SKM-1 treated with dmso at 0.1 percent for 144 hours (cell line): ENCODE data around the gene PTPRN2.

Experiments
- DNase-seq: peaks from one replicate; lab custom pipeline; 2025; ENCODE audit not compliant: unreplicated experiment; lab: John Stamatoyannopoulos, UW

The PTPRN2 gene

GRCh38 chr7:158129037-158130022 is 458.3 kb downstream of the PTPRN2 start:
- no peak for DNase-seq

DNA sequence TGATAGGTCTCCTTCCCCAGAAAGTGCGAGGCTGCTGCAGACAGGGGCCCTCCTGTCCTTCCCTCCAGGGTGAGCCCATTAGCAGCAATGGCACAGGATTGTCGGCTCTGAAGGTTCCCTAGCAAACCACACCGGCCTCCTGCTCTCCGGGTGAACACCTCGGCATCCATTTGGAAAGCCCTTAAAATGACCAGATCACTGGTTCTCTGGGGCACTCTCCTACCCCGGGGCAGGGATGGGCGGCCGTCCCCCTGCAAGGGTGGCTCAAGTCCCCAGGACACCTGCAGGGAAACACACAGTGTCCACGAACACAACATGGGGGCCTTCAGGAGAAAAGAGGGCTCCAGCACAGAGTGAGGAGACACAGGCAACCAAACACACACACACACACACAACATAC is 459.1 kb downstream of the PTPRN2 start:
- no peak for DNase-seq

GRCh38 chr7:158127241-158127640 is 460.4 kb downstream of the PTPRN2 start:
- DNase-seq = no peak

DNA sequence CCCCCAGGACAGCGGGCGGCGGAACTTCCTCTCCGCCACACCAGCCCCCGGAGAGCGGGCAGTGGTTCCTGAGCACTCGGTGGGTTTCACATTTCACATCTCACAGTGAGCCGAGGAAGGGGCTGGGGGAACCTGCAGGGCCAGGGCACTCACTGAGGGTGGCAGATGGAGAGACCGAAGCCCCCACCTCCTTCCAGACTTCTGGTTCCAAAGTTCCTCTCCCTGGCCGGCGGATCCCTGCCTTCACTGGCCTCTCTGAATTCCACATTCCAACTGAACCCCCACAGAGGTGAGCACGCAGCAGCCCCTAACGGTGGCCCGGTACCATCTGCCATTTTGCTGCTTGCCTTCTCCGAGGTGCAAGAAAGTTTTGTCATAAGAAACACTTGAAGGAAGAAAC is 461.0 kb downstream of the PTPRN2 start:
- no peak for DNase-seq

- no peak for DNase-seq
Observed at GRCh38 chr7:158125721-158126120, 461.9 kb downstream of the PTPRN2 start.

GRCh38 chr7:158125091-158125490 is 462.5 kb downstream of the PTPRN2 start:
- no peak for DNase-seq

DNA sequence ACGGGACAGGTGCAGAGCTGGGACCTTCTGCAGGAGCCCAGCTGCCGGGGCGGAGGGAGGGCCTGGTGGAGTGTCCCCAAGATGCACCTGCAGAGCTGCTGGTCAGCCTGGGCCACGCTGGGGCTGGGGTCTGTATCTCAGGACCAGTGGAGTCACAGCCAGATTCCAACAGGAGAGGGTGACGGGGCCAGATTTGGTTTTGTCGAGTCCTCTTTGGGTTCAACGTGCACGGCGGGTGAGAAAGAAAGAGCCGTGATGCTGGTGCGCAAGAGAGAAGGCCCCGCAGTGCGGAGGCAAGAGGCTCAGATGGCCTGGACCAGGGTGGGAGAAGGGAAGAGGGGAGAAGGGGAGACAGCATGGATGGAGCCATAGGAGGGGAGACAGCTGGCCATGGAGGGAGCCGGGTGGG is 462.9 kb downstream of the PTPRN2 start:
- no peak for DNase-seq

DNA sequence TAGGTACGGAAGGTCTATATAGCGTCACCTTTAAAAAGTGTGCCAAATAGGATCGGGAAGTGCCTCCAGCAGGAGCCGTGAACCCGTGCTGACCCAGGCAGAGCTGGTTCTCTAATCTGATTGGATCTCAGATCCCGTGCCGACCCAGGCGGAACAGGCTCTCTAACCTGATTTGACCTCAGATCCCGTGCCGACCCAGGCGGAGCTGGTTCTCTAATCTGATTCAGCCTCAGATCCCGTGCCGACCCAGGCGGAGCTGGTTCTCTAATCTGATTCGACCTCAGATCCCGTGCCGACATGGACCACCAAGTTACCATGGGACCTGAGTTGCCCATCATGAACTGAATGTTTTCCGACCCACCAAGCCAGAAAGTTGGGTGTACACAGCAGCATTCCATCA is 463.9 kb downstream of the PTPRN2 start:
- no peak for DNase-seq

DNA sequence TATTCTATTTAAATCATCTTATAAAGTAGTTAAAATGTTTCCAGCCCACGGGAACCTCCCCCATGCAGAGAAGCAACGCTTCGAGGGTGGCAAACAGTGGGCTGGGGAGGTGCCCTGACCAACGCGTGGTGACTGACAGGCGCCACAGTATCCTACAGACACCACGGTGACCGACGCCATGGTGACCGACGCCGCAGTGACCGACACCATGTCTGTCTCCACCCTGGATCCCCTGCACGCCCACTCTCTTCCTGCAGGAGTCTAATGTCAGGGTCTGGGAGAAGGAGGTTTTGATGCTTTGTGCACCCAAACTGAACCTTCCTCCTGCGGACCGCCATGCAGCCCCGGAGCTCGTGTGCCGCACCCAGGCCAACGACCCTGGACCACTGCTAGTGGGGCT is 464.4 kb downstream of the PTPRN2 start:
- DNase-seq = no peak

GRCh38 chr7:158121441-158122045 is 466.1 kb downstream of the PTPRN2 start:
- DNase-seq = no peak

DNA sequence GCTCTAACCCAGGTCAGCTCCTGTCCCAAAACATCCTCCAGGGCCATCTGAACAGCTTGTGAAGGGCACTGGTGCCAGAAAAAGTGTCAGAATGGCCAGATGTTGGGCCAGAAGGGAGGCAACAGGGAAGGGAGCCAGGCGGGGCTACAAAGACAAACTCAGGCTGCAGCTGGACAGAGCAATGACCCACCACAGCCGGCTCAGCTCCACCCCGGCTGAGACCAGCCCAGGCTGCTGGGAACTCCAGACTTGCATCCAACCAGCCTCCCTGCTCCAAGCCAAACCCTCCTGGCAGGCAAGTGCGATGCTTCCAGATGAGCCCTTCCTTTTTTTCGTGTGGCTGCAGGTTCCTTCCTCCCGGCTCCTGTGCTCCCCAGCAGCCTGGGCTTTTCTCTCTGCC is 466.9 kb downstream of the PTPRN2 start:
- DNase-seq = no peak

GRCh38 chr7:158120316-158120715 is 467.3 kb downstream of the PTPRN2 start:
- no peak for DNase-seq

GRCh38 chr7:158117341-158118222 is 470.0 kb downstream of the PTPRN2 start:
- DNase-seq = no peak

- DNase-seq = no peak
Observed at GRCh38 chr7:158116235-158116634, 471.4 kb downstream of the PTPRN2 start.

DNA sequence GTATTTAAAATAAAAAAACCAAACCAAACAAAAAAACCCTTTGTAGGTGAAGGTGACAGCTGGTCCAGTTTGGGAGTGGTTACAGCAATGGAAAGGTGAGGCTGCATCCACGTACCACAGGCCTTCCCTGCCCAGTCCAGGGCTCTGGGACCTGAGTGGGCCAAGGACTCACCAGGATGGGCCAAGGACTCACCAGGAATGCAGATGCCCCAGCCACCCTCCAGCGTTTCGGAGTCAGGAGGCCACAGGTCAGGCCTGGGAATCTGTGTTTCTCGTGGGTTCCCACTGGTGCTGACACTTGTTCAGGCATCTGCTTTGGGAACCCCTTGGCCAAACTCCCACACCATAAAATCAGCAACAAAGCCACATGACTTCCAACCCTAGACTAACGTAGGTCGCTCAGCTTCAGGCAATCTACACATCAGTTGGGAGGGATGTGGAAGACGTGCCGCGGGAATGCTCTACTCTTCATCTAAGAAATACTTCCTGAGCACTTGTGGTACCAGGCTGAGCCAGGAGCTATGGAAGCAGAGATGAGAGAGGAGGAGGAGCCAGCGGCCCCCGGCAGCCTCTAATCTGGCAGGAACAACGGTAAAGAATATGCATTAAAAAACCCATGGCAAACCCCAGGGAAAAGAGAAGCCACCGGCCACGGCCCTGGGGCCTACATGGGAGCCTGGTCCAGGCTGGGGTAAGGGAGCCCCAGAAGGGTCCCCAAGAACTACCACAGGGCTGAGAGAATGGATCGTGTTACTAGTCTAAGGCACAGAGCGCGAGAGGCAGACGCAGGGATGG is 473.4 kb downstream of the PTPRN2 start:
- DNase-seq = no peak

DNA sequence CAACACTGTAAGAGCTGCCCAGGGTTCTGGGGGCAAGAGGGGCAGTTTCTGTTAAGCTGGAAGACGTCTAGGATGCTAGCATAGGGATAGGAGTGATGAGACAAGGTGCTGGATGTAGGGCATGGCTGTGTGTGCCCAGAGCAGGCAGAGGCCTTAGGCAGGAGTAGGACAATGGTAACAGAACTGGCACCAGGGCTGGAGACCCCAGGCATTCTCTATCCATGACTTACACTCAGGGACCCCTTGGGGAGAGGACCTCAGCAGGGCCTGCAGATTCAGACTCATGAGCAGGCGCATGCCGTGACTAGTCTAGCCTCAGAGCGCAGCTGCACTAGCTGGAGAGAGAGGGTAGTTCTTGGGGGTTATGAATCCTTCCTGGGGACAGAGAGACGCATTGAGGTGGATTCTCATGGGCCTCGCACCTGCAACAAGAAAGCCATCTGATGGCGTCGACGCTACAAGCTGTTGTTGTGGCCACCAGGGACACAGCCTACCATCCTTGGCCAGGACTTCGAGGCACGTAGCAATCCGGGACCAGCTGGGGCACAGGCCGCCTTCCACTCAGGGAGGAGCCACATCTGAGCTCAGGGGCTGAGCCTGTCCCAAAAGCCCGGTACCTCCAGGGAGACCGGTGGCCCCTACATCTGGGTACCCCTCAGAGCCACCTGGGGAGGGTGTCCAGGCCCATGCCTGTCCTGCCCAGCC is 474.1 kb downstream of the PTPRN2 start:
- no peak for DNase-seq

DNA sequence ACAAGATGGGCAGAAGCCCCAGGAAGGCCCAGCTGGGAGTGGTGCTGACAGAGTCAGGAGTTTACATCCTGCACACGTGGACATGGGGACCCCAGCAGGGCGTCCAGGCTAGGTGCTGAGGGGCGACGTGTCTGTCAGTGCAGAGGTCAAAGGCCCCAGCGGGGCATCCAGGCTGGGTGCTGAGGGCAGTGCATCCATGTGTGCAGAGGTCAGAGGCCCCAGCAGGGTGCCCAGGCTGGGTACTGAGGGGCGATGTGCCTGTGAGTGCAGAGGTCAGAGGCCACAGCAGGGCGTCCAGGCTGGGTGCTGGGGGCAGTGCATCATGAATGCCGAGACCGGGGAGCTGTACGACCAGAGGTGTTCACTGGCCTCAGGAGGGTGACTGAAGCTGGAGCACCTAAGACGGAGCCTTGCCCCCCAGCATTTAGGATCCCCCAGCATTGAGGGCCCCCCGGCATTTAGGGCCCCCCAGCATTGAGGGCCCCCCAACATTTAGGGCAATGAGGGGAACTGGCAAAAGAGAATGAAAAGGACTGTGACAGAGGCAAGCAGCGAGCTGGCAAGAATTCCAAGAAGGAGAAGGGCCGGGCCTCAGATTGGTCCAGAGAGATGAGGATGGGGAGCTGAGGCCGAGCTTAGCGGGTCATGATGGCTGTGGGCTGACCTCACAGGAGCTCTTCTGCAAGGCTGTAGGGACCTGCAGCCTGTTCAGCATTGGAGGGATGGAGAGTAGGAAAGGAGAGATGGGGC is 474.9 kb downstream of the PTPRN2 start:
- no peak for DNase-seq

GRCh38 chr7:158111906-158112570 is 475.6 kb downstream of the PTPRN2 start:
- DNase-seq = no peak
